Stimulated activated CD8-positive, alpha-beta memory T cell treated with anti-CD3 and anti-CD28 coated beads, Interleukin-4, amount 100 ng/mL, for 1 hour (primary cell): ENCODE results near the gene TRMT44.
A peak's percentile ranks its signal among the peaks of the same experiment; 100 is the strongest.
"Not testable (repeated sequence)": the region's sequence is repeated elsewhere in the genome, so short reads cannot be mapped to it uniquely, and the experiment has no call there.

Experiments used
- DNase-seq, 2 donors: peaks; one replicate each; pipeline ENCODE4 v3.0.0-alpha.2; 2020; ENCODE audit warnings: low read depth in 2 of 2, low spot score in 1 of 2

TRMT44 gene

DNA sequence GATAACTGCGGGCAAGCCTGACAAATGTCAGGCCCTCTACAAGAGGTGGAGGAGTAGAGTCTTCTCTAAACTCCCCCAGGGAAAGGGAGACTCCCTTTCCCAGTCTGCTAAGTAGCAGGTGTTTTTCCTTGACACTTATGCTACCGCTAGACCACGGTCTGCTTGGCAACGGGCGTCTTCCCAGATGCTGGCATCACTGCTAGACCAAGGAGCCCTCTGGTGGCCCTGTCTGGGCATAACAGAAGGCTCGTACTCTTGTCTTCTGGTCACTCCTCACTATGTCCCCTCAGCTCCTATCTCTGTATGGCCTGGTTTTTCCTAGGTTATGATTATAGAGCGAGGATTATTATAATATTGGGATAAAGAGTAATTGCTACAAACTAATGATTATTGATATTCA, 33.7 kb upstream of the TRMT44 start:
- not testable (repeated sequence) for DNase-seq

DNA sequence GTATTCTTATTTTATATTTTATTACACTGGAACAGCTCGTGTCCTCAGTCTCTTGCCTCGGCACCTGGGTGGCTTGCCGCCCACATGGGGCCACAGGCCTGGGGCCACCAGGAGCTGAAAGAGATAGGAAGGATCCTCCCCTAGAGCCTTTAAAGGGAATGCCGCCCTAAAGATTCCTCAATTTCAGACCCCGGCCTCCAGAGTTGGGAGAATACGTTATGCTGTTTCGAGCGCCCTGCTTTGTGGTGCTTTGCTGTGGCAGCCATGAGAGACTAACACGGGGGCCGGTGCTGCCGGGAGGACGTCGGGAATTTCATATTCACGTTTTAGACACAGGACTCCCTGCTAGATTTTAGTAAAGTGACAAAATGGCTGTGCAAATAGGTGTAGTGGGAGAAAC, 33.3 kb upstream of the TRMT44 start:
- no peak for DNase-seq

DNA sequence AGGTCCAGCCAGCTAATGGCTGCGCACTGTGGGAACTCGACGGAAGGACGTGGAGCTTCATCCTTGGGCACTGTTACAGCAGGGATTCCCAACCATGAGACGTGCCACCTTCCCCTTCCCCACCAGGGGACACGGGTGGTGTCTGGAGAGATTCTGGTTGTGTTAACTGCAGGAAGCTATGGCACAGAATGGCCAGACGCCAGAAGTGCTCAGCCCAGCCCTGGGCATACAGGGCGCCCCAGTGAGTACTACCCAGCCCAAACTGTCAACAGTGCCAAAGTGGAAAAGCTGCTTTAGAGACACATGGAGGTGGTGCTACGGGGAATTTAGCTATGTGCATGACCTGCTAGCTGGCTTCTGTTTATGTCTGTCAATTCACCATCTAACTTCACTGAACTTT, 32.8 kb upstream of the TRMT44 start:
- no peak for DNase-seq

DNA sequence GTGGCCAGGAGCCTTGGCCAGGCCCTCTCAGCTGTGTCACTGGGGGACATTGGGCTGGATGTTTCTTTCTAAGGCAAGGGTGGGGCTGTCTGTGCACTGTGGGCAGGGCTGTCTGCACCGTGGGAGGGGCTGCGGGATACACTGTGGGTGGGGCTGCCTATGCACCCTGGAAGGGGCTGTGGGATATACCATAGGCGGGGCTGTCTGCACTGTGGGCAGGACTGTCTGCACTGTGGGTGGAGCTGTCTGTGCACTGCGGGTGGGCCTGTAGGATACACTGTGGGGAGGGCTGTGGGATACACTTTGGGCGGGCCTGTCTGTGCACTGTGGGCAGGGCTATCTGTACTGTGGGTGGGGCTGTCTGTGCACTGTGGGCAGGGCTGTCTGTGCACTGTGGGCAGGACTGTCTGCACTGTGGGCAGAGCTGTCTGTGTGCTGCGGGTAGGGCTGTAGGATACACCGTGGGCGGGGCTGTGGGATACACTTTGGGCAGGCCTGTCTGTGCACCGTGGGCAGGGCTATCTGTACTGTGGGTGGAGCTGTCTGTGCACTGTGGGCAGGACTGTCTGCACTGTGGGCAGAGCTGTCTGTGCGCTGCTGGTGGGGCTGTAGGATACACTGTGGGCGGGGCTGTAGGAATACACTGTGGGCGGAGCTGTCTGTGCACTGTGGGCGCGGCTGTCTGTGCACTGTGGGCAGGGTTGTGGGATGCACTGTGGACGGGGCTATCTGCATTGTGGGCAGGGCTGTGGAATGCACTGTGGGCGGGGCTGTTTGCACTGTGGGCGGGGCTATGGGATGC, 31.1 kb upstream of the TRMT44 start:
- peak; percentile 28 to 41 for DNase-seq

DNA sequence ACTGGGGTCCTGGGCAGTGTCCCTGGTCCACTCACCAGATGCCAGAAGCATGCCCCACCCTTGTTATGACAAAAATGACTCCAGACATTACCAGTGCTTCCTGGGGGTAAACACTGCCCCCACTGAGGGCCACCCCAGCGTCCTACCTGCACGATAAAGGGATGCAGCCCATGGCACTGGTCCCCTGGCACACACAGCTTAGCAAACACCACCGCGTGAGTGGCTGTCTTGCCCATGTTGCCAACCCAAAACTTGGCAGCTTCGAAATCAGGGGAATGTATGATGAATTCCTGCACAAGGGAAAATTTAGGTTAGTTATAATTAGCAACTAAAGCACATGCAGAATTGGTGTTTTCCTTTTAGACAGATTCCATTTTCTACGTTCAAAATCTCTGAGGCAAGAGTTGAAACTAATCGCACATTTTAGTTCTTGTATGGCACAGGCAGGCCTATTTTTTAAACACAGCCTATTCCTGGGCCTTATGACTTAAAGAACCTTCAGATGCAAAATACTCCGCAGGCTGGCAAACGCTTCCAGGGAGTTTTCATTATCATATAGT, 30.4 kb upstream of the TRMT44 start:
- no peak for DNase-seq

DNA sequence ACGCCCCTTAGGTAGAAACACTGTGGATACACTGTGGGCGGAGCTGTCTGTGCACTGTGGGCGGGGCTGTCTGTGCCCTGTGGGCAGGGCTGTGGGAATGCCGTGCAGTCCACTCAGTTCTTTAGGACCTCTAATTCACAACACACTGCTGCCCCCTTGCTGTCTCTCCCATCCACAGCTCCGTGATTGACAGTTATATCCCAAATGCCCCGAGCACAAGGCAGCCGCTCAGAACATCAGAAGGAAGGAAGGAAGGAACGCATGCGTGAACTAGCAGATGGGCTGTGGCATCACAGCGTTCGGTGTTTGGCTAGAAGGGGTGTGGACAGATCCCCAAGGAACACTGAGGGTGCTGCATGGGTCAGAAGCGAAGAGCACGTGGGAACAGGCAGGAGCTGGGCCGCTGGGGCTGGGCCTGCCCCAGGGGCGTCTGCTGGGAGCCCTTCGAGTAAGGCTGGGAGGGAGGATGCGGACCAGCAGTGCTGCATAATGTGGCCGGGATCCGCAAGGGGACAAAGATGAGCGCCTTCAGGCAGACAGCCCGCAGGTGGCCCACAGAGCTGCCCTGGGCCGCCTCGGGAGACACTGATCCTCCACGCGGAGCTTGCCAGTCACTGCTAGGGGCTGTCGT, 29.8 kb upstream of the TRMT44 start:
- no peak for DNase-seq

- DNase-seq = no peak
Measured at GRCh38 chr4:8411351-8412180, 29.0 kb upstream of the TRMT44 start.

DNA sequence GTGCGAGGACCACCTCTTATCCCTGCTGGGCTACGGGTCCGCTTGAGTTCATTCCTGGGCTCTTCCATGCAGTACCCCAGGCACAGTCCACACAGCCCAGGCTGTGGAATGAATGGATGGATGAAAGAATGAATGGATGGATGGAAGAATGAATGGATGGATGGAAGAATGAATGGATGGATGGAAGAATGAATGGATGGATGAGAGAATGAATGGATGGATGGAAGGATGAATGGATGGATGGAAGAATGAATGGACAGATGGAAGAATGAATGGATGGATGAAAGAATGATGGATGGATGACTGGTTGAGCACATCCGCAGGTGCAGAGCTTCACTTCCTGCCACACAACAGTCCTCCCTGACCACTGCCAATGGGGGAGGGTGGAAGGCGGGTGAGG, 28.3 kb upstream of the TRMT44 start:
- no peak for DNase-seq

DNA sequence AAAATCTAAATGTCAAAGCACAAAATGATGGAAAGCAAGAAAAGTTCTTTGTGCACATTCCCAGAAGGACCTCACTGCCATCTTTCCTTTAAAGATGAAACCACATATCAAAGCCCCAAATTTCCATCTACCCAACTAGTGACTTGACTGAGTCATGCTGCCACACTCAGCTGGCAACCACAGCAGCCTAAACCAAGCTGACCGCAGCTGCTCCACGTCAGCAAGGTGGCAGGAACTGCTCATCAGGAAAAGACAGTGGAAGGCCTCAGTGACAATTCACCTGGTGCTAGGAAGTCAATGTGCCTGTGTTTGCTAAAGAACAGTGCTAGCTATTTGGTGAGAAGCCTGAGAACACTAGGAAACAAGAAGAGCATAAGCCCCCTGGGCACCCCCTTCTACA, 26.2 kb upstream of the TRMT44 start:
- DNase-seq = no peak

GRCh38 chr4:8417071-8417614, 23.4 kb upstream of the TRMT44 start:
- DNase-seq = no peak

DNA sequence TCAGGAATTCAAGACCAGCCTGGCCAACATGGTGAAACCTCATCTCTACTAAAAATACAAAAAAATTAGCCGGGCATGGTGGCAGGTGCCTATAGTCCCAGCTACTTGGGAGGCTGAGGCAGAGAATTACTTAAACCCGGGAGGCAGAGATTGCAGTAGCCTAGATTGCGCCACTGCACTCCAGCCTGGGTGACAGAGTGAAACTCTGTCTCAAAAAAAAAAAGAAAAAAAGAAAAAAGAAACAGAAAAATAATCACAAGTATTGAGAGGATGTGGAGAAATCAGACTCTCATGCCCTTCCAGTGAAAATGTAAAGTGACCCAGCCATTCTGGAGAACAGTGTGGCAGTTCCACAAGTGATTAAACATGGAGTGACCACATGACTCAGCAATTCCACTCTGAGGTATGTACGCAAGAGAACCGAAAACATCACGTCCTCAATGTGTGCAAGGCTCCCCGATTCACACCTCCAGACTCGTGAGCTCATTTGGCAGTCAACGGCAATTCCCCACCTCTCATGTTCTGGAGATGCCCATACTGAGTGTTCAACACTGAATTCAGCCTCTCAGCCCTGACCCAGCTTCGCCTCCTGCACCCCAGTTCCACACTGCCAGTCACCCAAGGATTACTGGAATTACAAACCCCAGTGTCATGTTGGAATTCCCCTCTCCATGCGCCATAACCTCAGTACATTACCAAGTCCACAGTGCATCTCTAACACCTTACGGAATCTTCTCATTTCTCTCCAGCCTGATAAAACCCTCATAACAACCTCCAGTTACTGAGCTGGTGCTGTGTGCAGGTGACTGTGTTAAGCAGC, 21.1 kb upstream of the TRMT44 start:
- no peak for DNase-seq

- DNase-seq = not testable (repeated sequence)
Measured at GRCh38 chr4:8420151-8420550, 20.4 kb upstream of the TRMT44 start.

DNA sequence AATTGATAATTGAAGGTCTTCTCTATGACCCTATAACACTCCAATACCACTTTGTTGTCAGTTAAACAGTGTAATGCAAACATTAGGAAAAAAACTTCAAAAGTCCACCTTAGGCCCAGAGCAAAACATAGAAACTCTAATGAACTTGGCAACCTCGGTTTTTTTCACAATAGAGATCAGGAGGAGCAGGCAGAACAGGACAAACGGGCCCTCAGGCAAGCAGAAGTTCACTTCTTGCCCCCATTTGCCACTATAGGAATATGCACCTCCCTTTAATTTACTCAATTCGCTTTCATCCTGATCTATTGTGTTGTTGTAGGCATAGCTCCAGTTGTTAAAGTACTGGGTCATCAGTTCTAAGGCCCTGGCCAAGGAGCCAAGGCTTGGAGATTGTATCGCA, 18.2 kb upstream of the TRMT44 start:
- no peak for DNase-seq

GRCh38 chr4:8422786-8423185, 17.8 kb upstream of the TRMT44 start:
- DNase-seq = no peak

GRCh38 chr4:8427262-8427661, 13.3 kb upstream of the TRMT44 start:
- no peak for DNase-seq

- no peak for DNase-seq
Measured at GRCh38 chr4:8427761-8428287, 12.8 kb upstream of the TRMT44 start.

DNA sequence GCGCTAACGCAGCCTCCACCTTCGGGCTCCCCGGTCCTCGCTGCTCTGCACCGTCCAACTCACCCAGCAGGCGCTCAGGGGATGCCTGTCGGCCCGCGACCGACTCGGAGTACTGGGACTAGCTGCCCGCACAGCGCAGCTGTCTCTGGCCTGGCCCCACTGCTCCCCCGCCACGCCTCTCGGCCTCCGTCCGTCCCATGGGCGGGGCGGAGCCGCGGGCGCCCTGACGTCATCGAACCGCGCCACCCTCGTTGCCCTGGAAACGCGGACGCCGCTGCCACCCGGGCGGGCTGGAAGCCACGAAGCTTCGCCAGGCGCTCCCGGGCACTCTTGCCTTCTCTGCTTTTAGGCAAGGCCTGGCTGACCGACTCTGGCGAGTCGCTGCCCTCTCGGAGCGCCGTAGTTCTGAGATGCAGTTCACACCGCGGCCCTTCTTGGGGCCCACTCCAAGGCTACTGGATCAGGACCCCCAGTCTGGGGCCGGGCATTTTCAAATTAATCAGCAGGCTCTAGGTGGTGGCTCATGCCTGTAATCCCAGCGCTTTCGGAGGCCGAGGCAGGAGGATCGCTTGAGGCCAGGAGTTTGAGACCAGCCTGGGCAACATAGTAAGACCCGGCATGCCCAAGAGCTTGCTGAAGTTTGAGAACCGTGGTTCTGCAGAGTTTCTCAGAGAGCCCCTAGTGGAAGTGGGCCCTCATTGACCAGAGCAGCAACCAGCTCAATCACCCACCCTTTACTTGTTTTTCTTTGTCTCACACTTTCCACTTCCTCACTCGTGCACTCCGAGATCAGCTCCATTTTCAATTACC, 12.1 kb upstream of the TRMT44 start:
- peak; percentile 86 to 88 for DNase-seq

GRCh38 chr4:8431553-8431952, 9.0 kb upstream of the TRMT44 start:
- DNase-seq = no peak

- DNase-seq = no peak
Measured at GRCh38 chr4:8433136-8433535, 7.4 kb upstream of the TRMT44 start.
